ENCODE results near the gene ZNF396. TPM values are rescaled to one million over a fixed set of nuclear protein-coding genes. Genes with fewer than 3 reads are reported as not detected.

Gene ZNF396
- total RNA-seq: 5.0 TPM

DNA sequence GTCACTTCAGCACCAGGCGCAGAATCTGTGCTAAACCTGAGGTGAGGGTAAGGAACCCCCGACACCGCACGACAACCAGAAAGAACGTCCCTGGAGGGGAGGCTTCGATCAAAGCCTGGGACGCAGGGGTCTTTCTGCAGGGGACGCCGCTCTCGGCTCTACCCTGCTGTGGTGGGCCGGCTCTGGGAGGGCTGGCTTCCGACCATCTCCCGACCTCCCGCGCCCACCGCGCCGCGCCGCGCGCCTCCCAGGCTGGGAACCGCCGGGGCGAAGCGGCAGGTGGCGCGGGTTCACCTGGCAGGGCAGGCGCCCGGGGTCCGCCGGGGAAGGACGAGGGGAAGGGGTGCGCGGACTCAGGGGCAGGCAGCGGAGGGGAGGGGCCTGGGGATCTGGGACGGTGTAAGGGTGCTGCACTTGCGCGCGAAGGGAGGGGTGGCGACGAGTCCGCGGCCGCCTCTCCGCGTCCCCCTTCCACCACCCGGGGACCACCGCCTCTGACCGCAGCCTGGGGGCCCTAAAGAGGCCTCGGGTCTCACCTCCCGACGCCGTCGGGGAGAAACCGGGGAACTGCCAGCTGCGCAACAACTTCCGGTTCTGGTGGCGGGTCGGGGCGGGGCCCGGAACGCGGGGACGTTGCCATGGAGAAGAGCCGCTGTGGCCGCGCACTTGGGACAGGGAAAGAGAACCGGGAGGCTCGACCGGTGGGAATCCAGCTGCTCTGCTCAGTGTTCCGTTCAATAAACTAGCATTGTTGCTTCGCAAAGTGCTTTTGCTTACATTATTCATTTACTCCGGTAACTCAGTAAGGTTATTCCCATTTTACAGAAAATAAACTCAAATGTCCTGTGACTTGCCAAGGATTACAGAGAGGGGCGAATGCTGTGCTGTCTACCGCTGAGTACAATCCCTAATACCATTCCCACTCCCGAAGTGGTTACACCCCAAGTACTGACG lies at the start of gene ZNF396:
Gene ZNF396 (minus strand): TSS at position 596 of the 954 bp plus-strand sequence. CDS start 3,045 bp downstream, outside the sequence.
- peak; percentile 55 for DNase-seq

DNA sequence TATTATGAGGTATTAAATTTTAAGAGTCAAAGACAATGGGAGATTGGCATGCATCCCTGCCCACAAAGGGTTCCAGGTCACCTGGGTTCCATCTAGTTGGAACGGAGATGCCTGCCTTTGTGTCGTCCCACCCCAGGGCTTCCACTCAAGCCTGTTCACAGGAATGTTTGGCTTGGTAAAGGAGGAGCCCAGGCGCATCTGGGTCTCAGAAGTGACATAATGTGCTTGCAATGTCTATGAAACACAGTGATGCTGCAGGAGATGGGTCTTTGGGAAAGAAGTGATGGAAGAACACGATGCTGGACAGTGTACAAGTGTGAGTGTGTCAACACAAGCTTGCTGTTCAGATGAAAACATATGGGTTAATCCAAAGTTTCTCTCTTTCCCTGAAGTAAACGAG lies 49.6 kb upstream of the ZNF396 start:
- no peak for DNase-seq

DNA sequence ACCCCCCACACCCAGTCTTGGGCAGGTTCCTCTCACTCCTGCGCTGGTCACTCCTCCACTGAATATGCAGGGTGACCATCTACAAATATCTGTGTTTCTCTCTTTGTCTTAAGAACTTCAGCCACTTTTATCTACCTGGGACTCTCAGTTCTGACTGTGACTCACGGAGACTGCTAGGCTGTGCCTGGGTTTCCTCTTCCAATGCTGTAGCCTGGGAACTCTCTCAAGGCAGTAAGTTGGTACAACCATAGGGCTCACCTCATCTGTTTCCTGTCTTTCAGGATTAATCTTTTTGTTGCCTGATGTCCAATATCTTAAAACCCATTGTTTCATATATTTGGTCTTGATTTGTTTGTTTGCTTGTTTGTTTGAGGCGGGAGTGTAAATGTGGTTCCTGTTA lies 47.2 kb upstream of the ZNF396 start:
- DNase-seq: no peak

GRCh38 chr18:35422237-35422636 lies 45.1 kb upstream of the ZNF396 start:
- DNase-seq: no peak

- DNase-seq: no peak
Observed at GRCh38 chr18:35418610-35419009, 41.5 kb upstream of the ZNF396 start.

GRCh38 chr18:35417223-35417622 lies 40.1 kb upstream of the ZNF396 start:
- DNase-seq: no peak

DNA sequence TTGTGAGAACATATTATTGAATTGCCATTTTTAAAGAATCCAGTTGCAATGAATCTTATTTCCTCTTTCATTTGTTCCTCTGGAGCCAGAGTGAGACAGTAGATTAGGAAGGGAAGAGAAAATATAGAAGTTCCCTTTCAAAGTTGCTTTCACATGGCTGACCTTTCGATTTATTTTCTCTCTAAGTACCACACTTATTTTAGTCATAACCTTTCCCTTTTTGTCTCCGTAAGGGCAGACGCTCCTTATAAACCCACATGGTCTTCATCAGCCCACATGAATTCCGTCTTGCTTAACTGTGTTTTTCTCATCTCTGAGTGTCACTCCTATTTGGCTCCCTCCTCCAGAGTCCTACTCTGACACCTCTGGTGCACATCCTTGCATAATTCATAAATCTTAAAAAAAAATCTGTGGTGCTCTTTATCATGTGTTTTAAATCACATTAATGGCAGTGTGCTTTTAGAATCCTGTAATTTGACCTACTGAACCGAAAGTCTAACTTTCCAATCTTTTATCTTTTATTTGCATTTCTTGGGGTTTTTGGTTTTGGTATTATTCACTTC lies 38.5 kb upstream of the ZNF396 start:
- no peak for DNase-seq

- no peak for DNase-seq
Observed at GRCh38 chr18:35413163-35413511, 36.0 kb upstream of the ZNF396 start.

DNA sequence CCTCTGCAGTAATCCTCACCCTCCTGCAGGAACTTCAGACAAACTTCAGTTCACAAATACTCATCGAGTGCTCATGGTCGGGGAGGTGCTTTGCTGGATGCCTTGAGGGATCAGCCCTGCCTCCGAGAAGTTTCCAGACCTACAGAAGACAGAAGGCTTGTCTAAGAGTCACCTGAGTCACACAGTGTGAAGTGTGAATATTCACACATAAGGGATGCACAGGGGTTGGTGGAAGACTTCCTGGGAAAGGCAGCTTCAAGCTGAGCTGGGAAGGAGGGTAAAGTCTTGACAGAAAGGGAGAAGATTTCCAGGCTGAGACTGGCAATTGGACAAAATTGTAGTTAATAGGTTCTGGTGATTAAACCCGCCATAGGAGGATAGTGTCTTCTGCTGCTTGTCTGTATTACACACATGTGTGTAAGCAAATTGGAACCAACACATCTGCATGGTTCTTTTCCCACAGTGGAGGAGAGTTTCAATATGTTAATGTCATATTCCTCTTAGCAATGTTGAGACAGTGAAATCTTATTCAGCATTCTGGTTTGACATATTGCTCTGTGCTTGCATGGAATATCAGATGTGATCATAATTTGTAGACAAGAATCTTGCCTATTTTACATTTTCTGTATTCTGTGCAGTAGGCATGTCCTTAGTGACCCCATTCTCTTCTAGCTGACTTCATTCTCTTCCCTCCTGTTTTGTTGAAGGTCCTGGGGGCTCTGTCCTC lies 34.7 kb upstream of the ZNF396 start:
- no peak for DNase-seq

DNA sequence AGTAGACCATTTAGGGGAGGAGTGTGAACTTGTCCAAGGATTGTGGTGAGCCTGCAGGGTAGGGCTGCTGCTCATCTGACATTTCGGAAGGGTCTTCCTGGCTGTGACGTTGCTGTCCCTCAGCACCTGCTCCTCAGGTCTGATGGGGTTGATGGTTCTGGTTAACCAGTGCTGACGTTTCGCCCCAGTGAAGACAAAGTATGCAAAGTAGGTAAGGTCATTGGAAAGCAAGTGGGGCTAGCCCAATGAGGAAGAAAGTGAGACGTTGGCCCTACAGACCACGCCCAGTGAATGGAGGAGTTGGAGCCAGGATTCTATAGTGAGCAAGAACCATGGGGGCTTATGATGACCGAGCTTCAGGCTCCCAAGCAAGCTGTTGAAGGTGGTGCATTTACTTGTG lies 33.4 kb upstream of the ZNF396 start:
- DNase-seq: no peak

GRCh38 chr18:35409911-35410310 lies 32.8 kb upstream of the ZNF396 start:
- DNase-seq: no peak

DNA sequence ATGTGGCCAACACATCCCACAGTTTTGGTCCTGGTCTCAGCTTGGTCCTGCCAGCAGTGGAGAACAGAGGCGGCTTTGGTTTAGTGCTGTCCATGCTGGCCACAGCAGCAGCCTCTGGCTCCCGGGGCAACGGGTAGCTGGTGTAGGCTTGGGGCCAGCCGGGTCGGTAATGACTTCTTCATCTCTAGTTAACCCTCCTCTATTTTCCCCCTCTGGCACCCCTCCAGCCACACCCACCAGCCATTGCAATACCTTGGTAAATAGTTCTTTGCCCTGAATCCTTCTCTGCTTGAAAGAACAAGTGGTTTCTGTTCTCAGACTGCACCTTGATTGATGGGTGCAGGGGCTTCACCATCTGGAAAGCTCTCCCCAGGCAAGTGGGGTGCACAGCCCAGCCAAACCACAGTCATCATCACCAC lies 31.7 kb upstream of the ZNF396 start:
- no peak for DNase-seq

GRCh38 chr18:35407871-35408481 lies 30.8 kb upstream of the ZNF396 start:
- DNase-seq: no peak

GRCh38 chr18:35406666-35407065 lies 29.5 kb upstream of the ZNF396 start:
- no peak for DNase-seq

- DNase-seq: no peak
Observed at GRCh38 chr18:35397976-35398375, 20.8 kb upstream of the ZNF396 start.

- no peak for DNase-seq
Observed at GRCh38 chr18:35393716-35394115, 16.6 kb upstream of the ZNF396 start.

GRCh38 chr18:35392375-35392774 lies 15.2 kb upstream of the ZNF396 start:
- DNase-seq: no peak

DNA sequence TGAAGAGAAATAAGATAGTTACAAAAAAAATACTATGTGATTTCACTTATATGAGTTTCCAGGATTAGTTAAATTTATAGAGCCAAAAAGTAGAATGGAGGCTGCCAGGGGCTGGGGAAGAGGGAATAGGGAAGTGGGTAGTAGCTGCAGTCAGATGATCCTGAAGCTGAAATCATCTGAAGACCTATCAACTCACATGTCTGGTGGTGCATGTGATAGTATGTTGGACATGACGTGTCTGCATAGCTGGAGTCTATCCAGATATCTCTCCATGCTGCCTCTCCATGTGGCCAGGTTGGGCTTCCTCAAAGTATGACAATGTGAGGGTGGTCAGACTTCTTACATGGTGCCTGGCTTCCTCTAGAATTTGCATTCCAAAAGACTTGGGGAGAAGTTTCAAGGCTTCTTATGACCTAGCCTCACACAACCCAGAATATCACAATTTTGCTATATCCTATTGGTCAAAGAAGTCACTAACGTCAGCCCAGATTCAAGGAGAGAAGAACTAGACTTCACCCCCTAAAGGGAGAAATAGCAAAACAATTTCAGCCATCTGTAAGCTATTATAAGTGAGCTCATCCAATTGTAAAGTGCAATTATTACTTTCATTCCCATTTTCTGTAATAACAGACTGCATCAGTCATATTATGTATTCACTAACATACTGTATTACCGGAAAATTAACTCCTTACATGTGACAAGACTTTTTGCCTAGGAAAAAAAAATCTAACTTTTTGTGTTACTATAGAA lies 14.0 kb upstream of the ZNF396 start:
- DNase-seq: no peak

DNA sequence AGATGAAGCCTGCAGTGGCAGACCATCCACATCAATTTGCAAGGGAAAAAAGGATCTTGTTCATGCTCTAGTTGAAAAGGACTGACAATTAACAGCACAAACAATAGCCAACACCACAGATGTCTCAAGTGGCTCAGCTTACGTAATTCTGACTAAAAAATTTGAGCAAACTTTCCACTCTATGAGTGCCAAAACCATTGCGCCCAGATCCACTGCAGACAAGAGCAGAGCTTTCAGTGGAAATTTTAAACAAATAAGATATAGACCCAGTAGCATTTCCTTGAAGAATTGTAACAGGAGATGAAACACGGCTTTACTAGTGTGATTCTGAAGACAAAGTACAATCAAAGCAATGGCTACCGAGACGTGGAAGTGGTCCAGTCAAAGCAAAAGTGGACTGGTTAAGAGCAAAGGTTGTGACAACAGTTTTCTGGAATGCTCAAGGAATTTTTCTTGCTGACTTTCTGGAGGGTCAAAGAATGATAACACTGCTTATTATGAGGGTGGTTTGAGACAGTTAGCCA lies 12.0 kb upstream of the ZNF396 start:
- DNase-seq: peak; percentile 8

DNA sequence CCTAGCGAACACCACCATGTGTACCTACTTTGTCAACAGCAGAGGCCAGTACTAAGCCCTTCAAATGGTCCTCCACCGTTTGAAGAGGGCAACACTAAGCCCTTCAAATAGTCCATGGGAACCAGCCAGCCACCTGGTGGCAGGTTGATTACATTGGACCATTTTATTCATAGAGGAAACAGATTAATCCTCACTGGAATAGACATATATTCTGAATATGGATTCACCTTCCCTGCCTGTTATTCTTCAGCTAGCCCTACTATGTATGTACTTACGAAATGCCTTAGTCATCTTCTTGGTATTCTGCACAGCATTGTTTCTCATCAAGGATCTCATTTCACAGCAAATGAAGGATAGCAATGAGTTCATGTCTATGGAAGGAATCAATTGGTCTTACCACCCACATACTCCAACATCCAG lies 10.0 kb upstream of the ZNF396 start:
- no peak for DNase-seq

GRCh38 chr18:35386600-35387100 lies 9.5 kb upstream of the ZNF396 start:
- DNase-seq: peak; percentile 6

GRCh38 chr18:35383136-35383535 lies 6.0 kb upstream of the ZNF396 start:
- no peak for DNase-seq

Measured in occipital lobe (tissue), 2 donors.